Measurements from ENCODE around the gene ELK3.

The ELK3 gene

DNA sequence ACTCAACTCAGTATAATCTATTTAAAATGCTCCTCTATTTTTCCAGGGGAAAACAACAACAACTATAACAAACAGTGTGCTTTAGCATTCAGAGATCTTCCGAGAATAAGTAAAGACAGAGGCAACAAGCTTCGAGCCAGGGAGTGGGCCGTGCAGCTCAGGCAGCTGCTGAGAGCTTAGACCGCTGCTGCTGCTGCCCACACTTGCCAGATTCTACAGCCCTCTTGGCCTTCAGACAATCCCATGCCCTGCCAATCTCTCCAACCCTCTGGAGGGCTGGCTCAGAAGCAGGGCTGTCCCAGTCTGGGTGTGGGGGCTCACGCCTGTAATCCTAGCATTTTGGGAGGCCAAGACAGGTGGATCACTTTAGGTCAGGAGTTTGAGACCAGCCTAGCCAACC, 23.4 kb upstream of the ELK3 start:
- no peak for DNase-seq (ENCODE audit: low read depth)
- TF ChIP-seq CTCF (conservative IDR thresholded peaks at IDR 0.05; ENCODE audit: low read depth, low read length) = no peak
- H3K4me3 ChIP-seq (ENCODE audit: low read depth, low read length) = no peak overlapping the region

DNA sequence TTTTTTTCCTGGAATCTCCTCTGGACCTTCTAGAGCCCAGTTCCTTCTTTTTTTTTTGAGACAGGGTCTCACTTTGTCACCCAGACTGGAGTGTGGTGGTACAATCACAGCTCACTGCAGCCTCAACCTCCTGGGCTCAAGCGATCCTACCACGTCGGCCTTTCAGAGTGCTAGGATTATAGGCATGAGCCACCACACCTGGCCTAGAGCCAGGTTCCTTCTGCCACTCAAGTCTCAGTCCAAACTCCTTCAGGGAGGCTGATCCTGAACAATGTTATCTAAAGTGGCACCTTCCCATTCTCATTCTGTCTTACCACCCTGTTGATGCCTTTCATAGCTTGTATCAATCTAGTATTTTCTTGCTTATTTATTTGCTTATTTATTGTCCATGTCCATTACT, 22.3 kb upstream of the ELK3 start:
- DNase-seq (ENCODE audit: low read depth) = no peak
- TF ChIP-seq CTCF (conservative IDR thresholded peaks at IDR 0.05; ENCODE audit: low read depth, low read length) = no peak
- no peak overlapping the region for H3K4me3 ChIP-seq (ENCODE audit: low read depth, low read length)

DNA sequence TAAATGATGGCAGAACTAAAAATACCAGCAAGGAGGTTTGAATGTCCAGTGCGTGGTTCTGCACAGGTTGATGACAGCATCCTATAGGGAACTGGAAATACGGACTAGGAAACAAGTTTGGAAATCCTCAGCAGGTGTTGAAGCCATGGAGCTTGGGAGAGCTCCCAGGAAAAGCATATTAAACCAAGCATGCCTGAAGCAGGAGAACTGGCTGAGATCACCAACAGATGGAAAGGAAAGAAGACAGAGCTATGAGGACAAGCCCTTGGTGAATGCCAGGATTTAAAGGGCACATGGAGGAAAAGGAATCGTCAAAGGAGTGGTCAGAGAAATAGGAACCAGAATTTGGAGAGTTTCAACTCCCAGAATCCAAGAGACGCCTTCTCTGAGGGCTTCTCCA, 21.2 kb upstream of the ELK3 start:
- no peak for TF ChIP-seq CTCF (conservative IDR thresholded peaks at IDR 0.05; ENCODE audit: low read depth, low read length)
- DNase-seq (ENCODE audit: low read depth) = no peak

GRCh38 chr12:96176575-96176974, 17.6 kb upstream of the ELK3 start:
- TF ChIP-seq CTCF (conservative IDR thresholded peaks at IDR 0.05; ENCODE audit: low read depth, low read length) = no peak
- DNase-seq (ENCODE audit: low read depth) = no peak
- no peak overlapping the region for H3K4me3 ChIP-seq (ENCODE audit: low read depth, low read length)

More for the DNA sequence above, 21.2 kb upstream of the ELK3 start:
- no peak overlapping the region for H3K4me3 ChIP-seq (ENCODE audit: low read depth, low read length)

GRCh38 chr12:96177013-96177412, 17.2 kb upstream of the ELK3 start:
- H3K4me3 ChIP-seq (ENCODE audit: low read depth, low read length) = no peak overlapping the region
- no peak for TF ChIP-seq CTCF (conservative IDR thresholded peaks at IDR 0.05; ENCODE audit: low read depth, low read length)
- DNase-seq (ENCODE audit: low read depth) = peak; percentile 33

- no peak for TF ChIP-seq CTCF (conservative IDR thresholded peaks at IDR 0.05; ENCODE audit: low read depth, low read length)
- no peak overlapping the region for H3K4me3 ChIP-seq (ENCODE audit: low read depth, low read length)
- DNase-seq (ENCODE audit: low read depth) = no peak
Measured at GRCh38 chr12:96183734-96184370, 10.3 kb upstream of the ELK3 start.

GRCh38 chr12:96185914-96186313, 8.3 kb upstream of the ELK3 start:
- H3K4me3 ChIP-seq (ENCODE audit: low read depth, low read length) = no peak overlapping the region
- no peak for DNase-seq (ENCODE audit: low read depth)
- TF ChIP-seq CTCF (conservative IDR thresholded peaks at IDR 0.05; ENCODE audit: low read depth, low read length) = no peak
